GM12892 (cell line): ENCODE data around the gene CACNA2D2.

Source experiments
- POLR2A ChIP-seq: IDR thresholded peaks from 2 replicates; pipeline ENCODE4 v1.6.1; 2011; ENCODE audit warnings: low read depth, low read length, control low read depth
- POLR2AphosphoS5 ChIP-seq: IDR thresholded peaks from 2 replicates; pipeline ENCODE4 v1.6.1; 2011; ENCODE audit warnings: low read depth, low read length, control low read depth
- TAF1 ChIP-seq: IDR thresholded peaks from 2 replicates; pipeline ENCODE4 v1.6.1; 2011; ENCODE audit warnings: low read depth, mild to moderate bottlenecking, control low read depth, low read length, borderline replicate concordance

DNA sequence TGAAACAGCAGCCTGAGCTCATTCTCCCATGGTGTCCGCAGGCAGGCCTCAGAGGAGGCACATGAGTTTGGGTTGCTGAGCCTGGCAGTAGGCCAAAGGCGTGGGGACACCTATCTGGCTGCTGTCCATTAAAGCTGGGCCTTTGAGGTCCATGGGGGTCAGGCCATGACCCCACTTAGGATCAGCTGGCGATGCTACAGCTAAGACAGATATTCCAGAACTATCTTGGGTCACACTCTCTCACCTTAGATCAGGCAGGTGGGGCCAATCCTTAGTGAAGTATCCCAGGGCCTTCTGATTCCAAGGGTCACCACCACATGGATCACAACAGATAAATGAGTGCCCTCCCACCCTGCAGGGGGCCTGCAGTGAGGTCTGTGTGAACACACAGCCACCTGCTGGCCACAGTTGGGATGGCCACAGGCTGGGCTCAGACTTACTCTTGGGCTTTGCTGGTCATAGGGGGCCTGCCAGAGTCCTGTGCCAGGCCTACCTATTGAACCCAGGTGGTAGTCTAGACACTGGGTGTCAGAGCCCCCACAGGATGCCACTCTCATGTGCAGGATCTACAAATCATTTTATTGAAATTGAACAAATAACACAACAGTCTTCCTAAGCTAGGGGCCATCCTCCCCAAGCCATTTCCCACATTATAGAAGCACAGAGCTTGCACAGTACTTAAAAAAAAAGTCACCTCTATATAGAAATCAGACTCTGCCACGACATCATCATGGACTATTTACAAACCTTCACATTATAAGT is 178.9 kb downstream of the CACNA2D2 start:
- no peak for TF ChIP-seq POLR2A
- TF ChIP-seq POLR2AphosphoS5 = no peak
- TF ChIP-seq TAF1 = no peak
